B cell (primary cell): ENCODE measurements around the gene TNNI3K. TPM values are rescaled to one million over a fixed set of nuclear protein-coding genes. Genes with fewer than 3 reads are reported as not detected.

Source experiments
- ATAC-seq: fragments of 200-7000 bp; cut with Tn5 transposase; one replicate; pipeline ENCODE4 v1.10.0; 2021; ENCODE audit warnings: low read depth, mild to moderate bottlenecking, moderate number of reproducible peaks, moderate library complexity
- CTCF ChIA-PET: fragments of 350-600 bp; sonication (Branson Sonifier 250); formaldehyde crosslinking; loops from one replicate; lab custom pipeline; 2021; ENCODE audit warnings: antibody characterized with exemption, inconsistent platforms; lab: Charles Lee
- POLR2A ChIA-PET: fragments of 350-600 bp; sonication (Branson Sonifier 250); formaldehyde crosslinking; loops from one replicate; lab custom pipeline; 2021; ENCODE audit warnings: antibody characterized with exemption; lab: Charles Lee
- DNase-seq: peaks from one replicate; pipeline ENCODE4 v3.0.0; 2013
- H2AFZ ChIP-seq: 2 replicates; pipeline ENCODE4 v1.6.1; 2012; ENCODE audit warnings: mild to moderate bottlenecking, low read depth, low read length; ENCODE audit not compliant: insufficient read depth, poor library complexity, severe bottlenecking
- H3K27ac ChIP-seq, 2 donors: 1 replicate in 1 of 2; 2 replicates in 1 of 2; pipeline ENCODE4 v1.5.1; 2012 to 2013; ENCODE audit warnings: low read length in 2 of 2, mild to moderate bottlenecking in 2 of 2, moderate library complexity in 1 of 2
- H3K27me3 ChIP-seq, 4 experiments: fragments of 200-600 bp in 1 of 4; sonication (generic) in 1 of 4; replicated peaks in 1 of 4; 1 replicate in 2 of 4; 2 replicates in 2 of 4; pipeline versions ENCODE4 v1.6.1 to v1.7.0; 2013 to 2016; ENCODE audit warnings: low read length in 3 of 4, mild to moderate bottlenecking in 2 of 4, mixed read lengths in 1 of 4, moderate library complexity in 1 of 4; ENCODE audit not compliant: insufficient read depth in 4 of 4, control insufficient read depth in 3 of 4; ENCODE audit errors: control extremely low read depth in 1 of 4
- H3K36me3 ChIP-seq, 2 experiments: replicated peaks in 1 of 2; 1 replicate in 1 of 2; 2 replicates in 1 of 2; pipeline versions ENCODE4 v1.6.1 to v1.7.1; 2013; ENCODE audit warnings: low read length in 1 of 2; ENCODE audit not compliant: insufficient read depth in 2 of 2, control insufficient read depth in 1 of 2; ENCODE audit errors: control extremely low read depth in 1 of 2, extremely low read depth in 1 of 2
- H3K4me1 ChIP-seq, 2 donors: fragments of 200-600 bp in 1 of 2; sonication (generic) in 1 of 2; 1 replicate in 1 of 2; 2 replicates in 1 of 2; pipeline versions ENCODE4 v1.5.1 to v1.6.1; 2013 to 2017; ENCODE audit warnings: low read length in 2 of 2; ENCODE audit not compliant: control insufficient read depth in 2 of 2, insufficient read depth in 2 of 2
- H3K4me2 ChIP-seq: replicated peaks from 2 replicates; pipeline ENCODE3; 2012; ENCODE audit warnings: mild to moderate bottlenecking, low read depth, low read length; ENCODE audit not compliant: poor library complexity, severe bottlenecking
- H3K4me3 ChIP-seq, 5 experiments: fragments of 200-600 bp in 1 of 5; sonication (generic) in 1 of 5; 1 replicate in 3 of 5; 2 replicates in 2 of 5; pipeline versions ENCODE4 v1.5.1 to v1.7.0; 2011 to 2016; ENCODE audit warnings: low read length in 4 of 5, mild to moderate bottlenecking in 4 of 5, low read depth in 2 of 5, control low read depth in 1 of 5, moderate library complexity in 1 of 5; ENCODE audit not compliant: insufficient read depth in 1 of 5; ENCODE audit errors: control extremely low read depth in 1 of 5, extremely low read depth in 1 of 5
- H3K79me2 ChIP-seq: fragments of 200-600 bp; sonication (generic); one replicate; pipeline ENCODE4 v1.6.0; 2016; ENCODE audit warnings: low read length; ENCODE audit not compliant: control insufficient read depth, insufficient read depth
- H3K9ac ChIP-seq: fragments of 200-600 bp; sonication (generic); 2 replicates; pipeline ENCODE4 v1.6.1; 2017; ENCODE audit warnings: mild to moderate bottlenecking, low read length, moderate library complexity
- H3K9me3 ChIP-seq, 3 donors: one replicate each; pipeline versions ENCODE4 v1.6.1 to v1.7.1; 2013; ENCODE audit warnings: low read length in 2 of 3; ENCODE audit not compliant: control insufficient read depth in 2 of 3, insufficient read depth in 1 of 3; ENCODE audit errors: control extremely low read depth in 1 of 3
- H4K20me1 ChIP-seq: 2 replicates; pipeline ENCODE4 v1.6.0; 2012; ENCODE audit warnings: mild to moderate bottlenecking, low read length; ENCODE audit not compliant: insufficient read depth, control insufficient read depth, poor library complexity, severe bottlenecking
- H3K27ac Mint-ChIP-seq: one replicate; pipeline ENCODE4 v1.8.0; 2021; ENCODE audit warnings: mixed read lengths
- H3K27me3 Mint-ChIP-seq: one replicate; pipeline ENCODE4 v1.8.0; 2021; ENCODE audit warnings: mixed read lengths
- H3K4me1 Mint-ChIP-seq: one replicate; pipeline ENCODE4 v1.8.0; 2021; ENCODE audit warnings: mixed read lengths
- H3K4me3 Mint-ChIP-seq: one replicate; pipeline ENCODE4 v1.8.0; 2021; ENCODE audit warnings: mixed read lengths
- H3K9me3 Mint-ChIP-seq: one replicate; pipeline ENCODE4 v1.8.0; 2022; ENCODE audit warnings: mixed read lengths; ENCODE audit not compliant: insufficient read depth
- EZH2 ChIP-seq: IDR thresholded peaks from 2 replicates; pipeline ENCODE4 v1.6.1; 2012; ENCODE audit warnings: borderline replicate concordance, low read depth, mild to moderate bottlenecking, moderate library complexity, low read length; ENCODE audit not compliant: insufficient read depth, poor library complexity, severe bottlenecking
- WGBS: methylation state at CpG from one replicate; pipeline ENCODE4 v1.1.5; 2013; ENCODE audit warnings: missing lambda C conversion rate; ENCODE audit not compliant: insufficient coverage; 5-methylcytosine and 5-hydroxymethylcytosine counted together
- intact Hi-C: fragments of 100-400 bp; cut with micrococcal nuclease; formaldehyde crosslinking; loops from one replicate; pipeline ENCODE4 v1.10.0; 2022
- polyA plus RNA-seq: library from polyadenylated mRNA; depleted of rRNA; stranded (reverse); fragments of >200 nt; gene quantifications from 2 replicates; pipeline ENCODE4 v1.2.3, GENCODE V29; 2012
- total RNA-seq, 2 donors: library from RNA; stranded (reverse); fragments of 120-200 nt in 1 of 2; gene quantifications; 1 replicate in 1 of 2; 2 replicates in 1 of 2; pipeline versions ENCODE4 v1.2.3 to v1.2.4, GENCODE V29; 2013 to 2022
- TF ChIP-seq, protein P1 (sequence below): fragments of 200-600 bp; IDR thresholded peaks from one replicate; pipeline ENCODE4 v1.8.0; 2022; ENCODE audit warnings: antibody characterized with exemption, mild to moderate bottlenecking

Gene TNNI3K
- total and polyA plus RNA-seq, 2 donors (not counting 1 experiment from before 2014, with no cell fraction given): 0.52 to 3.1 TPM

DNA sequence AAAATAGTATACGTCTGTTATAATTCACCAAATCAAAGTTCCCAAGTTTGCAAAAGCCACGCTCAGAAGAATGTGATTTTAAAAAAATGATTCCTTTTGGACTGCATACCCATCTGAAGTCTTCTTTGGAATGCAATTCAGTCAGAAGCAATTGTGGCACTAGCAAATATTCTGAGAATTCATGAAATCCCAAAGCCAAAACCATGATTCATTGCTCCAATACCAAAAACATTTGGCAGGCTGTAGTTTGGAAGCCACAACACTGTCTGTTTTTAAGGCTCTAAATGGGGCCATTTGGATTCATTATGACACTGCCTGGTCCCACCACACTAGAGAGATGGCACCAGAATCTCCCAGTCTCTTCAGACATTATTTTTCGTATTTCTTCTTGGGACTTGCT lies 299.1 kb downstream of the TNNI3K start:
- H3K4me2 ChIP-seq: no peak overlapping the region
- H3K36me3 ChIP-seq: no peaks in the 10 kb centered on the region
- CTCF ChIA-PET: no interaction called here
- Mint-ChIP-seq H3K4me3 (no peak overlapping the region), H3K9me3 (no peaks in the 10 kb centered on the region), H3K27me3 (no peaks in the 10 kb centered on the region), H3K4me1 (no peaks in the 10 kb centered on the region), H3K27ac (no peak overlapping the region)
- H3K27me3 ChIP-seq: no peaks in the 10 kb centered on the region
- no peaks in the 10 kb centered on the region for H3K4me1 ChIP-seq
- no peak overlapping the region for H3K27ac ChIP-seq
- H3K9me3 ChIP-seq: no peaks in the 10 kb centered on the region
- no CpG with 5 or more reads among the region's 3 CpGs for WGBS
- no peak for ATAC-seq
- no peak overlapping the region for H3K9ac ChIP-seq
- DNase-seq: no peak
- H2AFZ ChIP-seq: no peak overlapping the region
- TF ChIP-seq, protein P1, sequence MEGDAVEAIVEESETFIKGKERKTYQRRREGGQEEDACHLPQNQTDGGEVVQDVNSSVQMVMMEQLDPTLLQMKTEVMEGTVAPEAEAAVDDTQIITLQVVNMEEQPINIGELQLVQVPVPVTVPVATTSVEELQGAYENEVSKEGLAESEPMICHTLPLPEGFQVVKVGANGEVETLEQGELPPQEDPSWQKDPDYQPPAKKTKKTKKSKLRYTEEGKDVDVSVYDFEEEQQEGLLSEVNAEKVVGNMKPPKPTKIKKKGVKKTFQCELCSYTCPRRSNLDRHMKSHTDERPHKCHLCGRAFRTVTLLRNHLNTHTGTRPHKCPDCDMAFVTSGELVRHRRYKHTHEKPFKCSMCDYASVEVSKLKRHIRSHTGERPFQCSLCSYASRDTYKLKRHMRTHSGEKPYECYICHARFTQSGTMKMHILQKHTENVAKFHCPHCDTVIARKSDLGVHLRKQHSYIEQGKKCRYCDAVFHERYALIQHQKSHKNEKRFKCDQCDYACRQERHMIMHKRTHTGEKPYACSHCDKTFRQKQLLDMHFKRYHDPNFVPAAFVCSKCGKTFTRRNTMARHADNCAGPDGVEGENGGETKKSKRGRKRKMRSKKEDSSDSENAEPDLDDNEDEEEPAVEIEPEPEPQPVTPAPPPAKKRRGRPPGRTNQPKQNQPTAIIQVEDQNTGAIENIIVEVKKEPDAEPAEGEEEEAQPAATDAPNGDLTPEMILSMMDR: no peak
- TF ChIP-seq EZH2: no peak
- intact Hi-C loops: no loop called here
- H4K20me1 ChIP-seq: no peaks in the 10 kb centered on the region
- no peaks in the 10 kb centered on the region for H3K79me2 ChIP-seq
- H3K4me3 ChIP-seq: no peak overlapping the region
- POLR2A ChIA-PET: no interaction called here

DNA sequence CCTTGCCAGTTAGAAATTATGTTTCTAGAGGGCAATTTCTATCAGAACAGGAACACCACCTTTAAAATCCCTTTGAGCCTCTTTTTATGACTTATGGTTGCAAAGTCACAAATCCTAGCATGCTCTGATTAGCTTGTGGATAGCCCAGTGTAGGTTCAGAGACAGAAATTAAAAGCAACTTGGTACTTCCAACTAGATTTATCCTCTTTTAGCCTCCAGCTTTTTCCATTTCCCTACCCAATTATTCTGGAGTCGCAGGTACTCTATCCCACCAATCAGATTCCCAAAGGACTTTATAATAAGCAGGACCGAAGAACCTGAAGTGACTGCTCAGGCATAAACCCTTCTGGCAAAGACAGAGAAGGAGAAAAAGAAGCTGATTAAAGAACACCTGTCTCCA lies 310.6 kb downstream of the TNNI3K start:
- H3K36me3 ChIP-seq: no peaks in the 10 kb centered on the region
- no peak overlapping the region for H2AFZ ChIP-seq
- ChIA-PET POLR2A (no interaction called here), CTCF (no interaction called here)
- no peak overlapping the region for H3K27ac ChIP-seq
- Mint-ChIP-seq H3K4me3 (no peak overlapping the region), H3K4me1 (no peaks in the 10 kb centered on the region), H3K9me3 (no peaks in the 10 kb centered on the region), H3K27me3 (peaks cover 8% of the 10 kb centered on the region), H3K27ac (no peak overlapping the region)
- H3K9me3 ChIP-seq: no peaks in the 10 kb centered on the region
- no peak for ATAC-seq
- H3K4me1 ChIP-seq: no peaks in the 10 kb centered on the region
- H3K9ac ChIP-seq: no peak overlapping the region
- no peak overlapping the region for H3K4me3 ChIP-seq
- no peaks in the 10 kb centered on the region for H4K20me1 ChIP-seq
- H3K4me2 ChIP-seq: no peak overlapping the region
- no peaks in the 10 kb centered on the region for H3K79me2 ChIP-seq
- intact Hi-C loops: no loop called here
- no peak for TF ChIP-seq EZH2
- DNase-seq: no peak
- WGBS: no CpG with 5 or more reads among the region's 2 CpGs
- H3K27me3 ChIP-seq: peaks cover 0 to 2% (median 0%) of the 10 kb centered on the region in 4 experiments
